GM23338 (cell line): ENCODE measurements around the gene BACE2. TPM values are rescaled to one million over a fixed set of nuclear protein-coding genes. Genes with fewer than 3 reads are reported as not detected.

Source experiments
- ATAC-seq: fragments of 200-7000 bp; cut with Tn5 transposase; 3 replicates; pipeline ENCODE4 v1.9.1; 2020
- DNase-seq: peaks from one replicate; pipeline ENCODE4 v3.0.0-alpha.2; 2015; ENCODE audit warnings: low spot score
- H2AFZ ChIP-seq: fragments of 200-600 bp; sonication (generic); 2 replicates; pipeline ENCODE4 v1.8.0; 2016; ENCODE audit warnings: antibody characterized with exemption, mild to moderate bottlenecking, moderate library complexity
- H3F3A ChIP-seq: fragments of 200-600 bp; sonication (generic); replicated peaks from 2 replicates; pipeline ENCODE4 v1.8.0; 2017; ENCODE audit warnings: antibody characterized with exemption, mixed run types, low read depth
- H3K27ac ChIP-seq: fragments of 200-600 bp; sonication (generic); 2 replicates; pipeline ENCODE4 v1.6.1; 2016; ENCODE audit warnings: low read depth
- H3K27me3 ChIP-seq: fragments of 200-600 bp; sonication (generic); 2 replicates; pipeline ENCODE4 v1.8.0; 2016; ENCODE audit warnings: mild to moderate bottlenecking, mixed run types, moderate library complexity; ENCODE audit not compliant: insufficient read depth
- H3K36me3 ChIP-seq: fragments of 200-600 bp; sonication (generic); 2 replicates; pipeline ENCODE4 v1.8.0; 2016; ENCODE audit warnings: mild to moderate bottlenecking; ENCODE audit not compliant: insufficient read depth
- H3K4me1 ChIP-seq: fragments of 200-600 bp; sonication (generic); 2 replicates; pipeline ENCODE4 v1.8.0; 2016; ENCODE audit warnings: mild to moderate bottlenecking, moderate library complexity; ENCODE audit not compliant: insufficient read depth
- H3K4me2 ChIP-seq: fragments of 200-600 bp; sonication (generic); 2 replicates; pipeline ENCODE4 v1.7.1; 2017; ENCODE audit warnings: mixed run types
- H3K4me3 ChIP-seq: fragments of 200-600 bp; sonication (generic); 2 replicates; pipeline ENCODE4 v1.6.1; 2016; ENCODE audit warnings: mixed run types
- H3K79me2 ChIP-seq: fragments of 200-600 bp; sonication (generic); replicated peaks from 2 replicates; pipeline ENCODE4 v1.8.0; 2017; ENCODE audit warnings: mild to moderate bottlenecking; ENCODE audit not compliant: insufficient read depth
- H3K9me2 ChIP-seq: fragments of 200-600 bp; sonication (generic); 2 replicates; pipeline ENCODE4 v1.8.0; 2017; ENCODE audit not compliant: insufficient read depth
- H4K20me1 ChIP-seq: fragments of 200-600 bp; sonication (generic); replicated peaks from 2 replicates; pipeline ENCODE4 v1.8.0; 2017; ENCODE audit warnings: mild to moderate bottlenecking; ENCODE audit not compliant: insufficient read depth
- H3K27ac Mint-ChIP-seq: 2 replicates; pipeline ENCODE4 v1.8.0; 2020; ENCODE audit warnings: inconsistent platforms, mild to moderate bottlenecking, moderate library complexity, mixed read lengths
- H3K27me3 Mint-ChIP-seq: 3 replicates; pipeline ENCODE4 v1.8.0; 2022; ENCODE audit warnings: low read depth, mild to moderate bottlenecking, moderate library complexity, mixed read lengths, inconsistent platforms; ENCODE audit not compliant: insufficient read depth, poor library complexity
- H3K36me3 Mint-ChIP-seq: 3 replicates; pipeline ENCODE4 v1.8.0; 2021; ENCODE audit warnings: low read depth, mild to moderate bottlenecking, inconsistent platforms, moderate library complexity, mixed read lengths
- H3K4me1 Mint-ChIP-seq: 3 replicates; pipeline ENCODE4 v1.8.0; 2020; ENCODE audit warnings: mild to moderate bottlenecking, inconsistent platforms, mixed read lengths
- H3K4me3 Mint-ChIP-seq: 3 replicates; pipeline ENCODE4 v1.8.0; 2021; ENCODE audit warnings: moderate library complexity, mild to moderate bottlenecking, inconsistent platforms, mixed read lengths
- H3K9me3 Mint-ChIP-seq: 3 replicates; pipeline ENCODE4 v1.8.0; 2020; ENCODE audit warnings: moderate library complexity, mild to moderate bottlenecking, inconsistent platforms, mixed read lengths
- CTCF ChIP-seq, 2 experiments: fragments of 200-600 bp in 1 of 2; sonication (generic) in 1 of 2; conservative IDR thresholded peaks; 2 replicates each; pipeline versions ENCODE4 v1.5.1 to v1.6.1; 2016 to 2017; ENCODE audit warnings: antibody characterized with exemption in 2 of 2, low read depth in 2 of 2, mild to moderate bottlenecking in 2 of 2, moderate library complexity in 1 of 2
- ETS1 ChIP-seq: IDR thresholded peaks from 2 replicates; pipeline ENCODE4 v1.6.1; 2016; ENCODE audit warnings: antibody characterized with exemption
- NANOG ChIP-seq: IDR thresholded peaks from 2 replicates; pipeline ENCODE4 v1.6.1; 2016; ENCODE audit warnings: antibody characterized with exemption, borderline replicate concordance
- REST ChIP-seq: IDR thresholded peaks from one replicate; pipeline ENCODE4 v1.6.1; 2018; ENCODE audit warnings: antibody characterized with exemption; ENCODE audit not compliant: unreplicated experiment
- ZNF331 ChIP-seq: fragments of 250-450 bp; sonication (Bioruptor Pico); IDR thresholded peaks from 2 replicates; pipeline ENCODE4 v1.5.0; 2020; ENCODE audit warnings: low read depth, mild to moderate bottlenecking, moderate library complexity
- ZNF462 ChIP-seq: fragments of 250-450 bp; sonication (Bioruptor Pico); IDR thresholded peaks from 2 replicates; pipeline ENCODE4 v1.5.0; 2020; ENCODE audit warnings: mild to moderate bottlenecking, moderate library complexity
- polyA plus RNA-seq: library from polyadenylated mRNA; unstranded; fragments of >200 nt; fragmentation: Nextera tagmentation; extraction: Ambion mirVana; gene quantifications from 2 replicates; pipeline ENCODE4 v1.2.1, GENCODE V29; 2016
- total RNA-seq: library from RNA; depleted of rRNA; stranded (reverse); fragments of >200 nt; shearing (Covaris generic); gene quantifications from 2 replicates; pipeline ENCODE4 v1.2.3, GENCODE V29; 2014

BACE2 gene
- total and polyA plus RNA-seq, 2 experiments from 2014 or later: 3.5 to 6.8 TPM

GRCh38 chr21:41228492-41228891 is 60.5 kb downstream of the BACE2 start:
- Histone ChIP-seq H2AFZ (no peak overlapping the region), H3K4me3 (no peak overlapping the region), H3K27ac (no peak overlapping the region), H3K27me3 (no peaks in the 10 kb centered on the region), H4K20me1 (no peaks in the 10 kb centered on the region), H3K4me2 (no peak overlapping the region), H3K36me3 (no peaks in the 10 kb centered on the region), H3K4me1 (peaks cover 5% of the 10 kb centered on the region; the same call in 1 of the 2 replicates), H3K79me2 (no peaks in the 10 kb centered on the region), H3F3A (no peaks in the 10 kb centered on the region), H3K9me2 (peaks cover 9% of the 10 kb centered on the region)
- H3K27ac Mint-ChIP-seq: no peak overlapping the region
- H3K4me3 Mint-ChIP-seq: no peak overlapping the region
- H3K9me3 Mint-ChIP-seq: no peaks in the 10 kb centered on the region; the same call in 1 of the 3 replicates
- DNase-seq: no peak
- no peak for TF ChIP-seq ZNF331 (CRISPR knock-in tag)
- no peak for TF ChIP-seq ETS1
- no peak for TF ChIP-seq NANOG
- peaks cover 7% of the 10 kb centered on the region; the same call in 2 of the 3 replicates for H3K36me3 Mint-ChIP-seq
- H3K4me1 Mint-ChIP-seq: peaks cover 11% of the 10 kb centered on the region; the same call in 2 of the 3 replicates
- H3K27me3 Mint-ChIP-seq: no peaks in the 10 kb centered on the region
- ATAC-seq: no peak

- peaks cover 5% of the 10 kb centered on the region; the same call in 1 of the 2 replicates for H3K4me1 ChIP-seq
- peaks cover 9% of the 10 kb centered on the region for H3K9me2 ChIP-seq
- Mint-ChIP-seq H3K4me3 (no peak overlapping the region), H3K36me3 (peaks cover 7% of the 10 kb centered on the region; the same call in 2 of the 3 replicates), H3K9me3 (no peaks in the 10 kb centered on the region; the same call in 1 of the 3 replicates), H3K4me1 (peaks cover 11% of the 10 kb centered on the region; the same call in 2 of the 3 replicates), H3K27ac (no peak overlapping the region), H3K27me3 (no peaks in the 10 kb centered on the region)
- H4K20me1 ChIP-seq: no peaks in the 10 kb centered on the region
- H3K4me3 ChIP-seq: no peak overlapping the region
- no peaks in the 10 kb centered on the region for H3K79me2 ChIP-seq
- H3K4me2 ChIP-seq: no peak overlapping the region
- TF ChIP-seq CTCF (conservative IDR thresholded peaks at IDR 0.05; ENCODE audit: low read depth in 2 of 2) (no peak), ZNF331 (CRISPR knock-in tag) (no peak), REST (no peak), ZNF462 (CRISPR knock-in tag) (no peak), ETS1 (no peak)
- no peak overlapping the region for H3K27ac ChIP-seq
- no peak for DNase-seq
- H3K36me3 ChIP-seq: no peaks in the 10 kb centered on the region
- H3K27me3 ChIP-seq: no peaks in the 10 kb centered on the region
- ATAC-seq: no peak
- H3F3A ChIP-seq: no peaks in the 10 kb centered on the region
- H2AFZ ChIP-seq: no peak overlapping the region
Observed at GRCh38 chr21:41228958-41229357, 61.0 kb downstream of the BACE2 start.
